ENCODE data around the gene MED22.

DNA sequence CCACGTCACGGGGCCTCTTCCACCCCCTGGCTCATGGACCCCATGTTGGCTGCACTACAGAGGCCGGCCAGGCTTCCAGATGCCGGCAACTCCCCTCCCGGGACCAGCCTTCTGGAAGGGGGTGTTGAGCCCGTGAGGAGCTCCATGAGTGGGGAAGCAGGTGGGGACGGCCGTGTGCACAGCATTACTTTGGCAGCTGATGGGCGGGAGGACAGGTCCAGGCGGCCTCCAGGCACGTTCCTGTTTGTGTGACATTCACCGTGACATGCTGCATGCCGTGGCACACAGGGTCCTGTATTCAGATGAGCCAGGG lies 43.8 kb downstream of the MED22 start:
- TF ChIP-seq, protein P1, sequence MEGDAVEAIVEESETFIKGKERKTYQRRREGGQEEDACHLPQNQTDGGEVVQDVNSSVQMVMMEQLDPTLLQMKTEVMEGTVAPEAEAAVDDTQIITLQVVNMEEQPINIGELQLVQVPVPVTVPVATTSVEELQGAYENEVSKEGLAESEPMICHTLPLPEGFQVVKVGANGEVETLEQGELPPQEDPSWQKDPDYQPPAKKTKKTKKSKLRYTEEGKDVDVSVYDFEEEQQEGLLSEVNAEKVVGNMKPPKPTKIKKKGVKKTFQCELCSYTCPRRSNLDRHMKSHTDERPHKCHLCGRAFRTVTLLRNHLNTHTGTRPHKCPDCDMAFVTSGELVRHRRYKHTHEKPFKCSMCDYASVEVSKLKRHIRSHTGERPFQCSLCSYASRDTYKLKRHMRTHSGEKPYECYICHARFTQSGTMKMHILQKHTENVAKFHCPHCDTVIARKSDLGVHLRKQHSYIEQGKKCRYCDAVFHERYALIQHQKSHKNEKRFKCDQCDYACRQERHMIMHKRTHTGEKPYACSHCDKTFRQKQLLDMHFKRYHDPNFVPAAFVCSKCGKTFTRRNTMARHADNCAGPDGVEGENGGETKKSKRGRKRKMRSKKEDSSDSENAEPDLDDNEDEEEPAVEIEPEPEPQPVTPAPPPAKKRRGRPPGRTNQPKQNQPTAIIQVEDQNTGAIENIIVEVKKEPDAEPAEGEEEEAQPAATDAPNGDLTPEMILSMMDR (IDR thresholded peaks at IDR 0.05), result no peak
- TF ChIP-seq TCF7L2 (IDR thresholded peaks at IDR 0.05; ENCODE audit: low read depth, low read length) (no peak), POLR2AphosphoS5 (IDR thresholded peaks at IDR 0.05; ENCODE audit: low read depth, low read length) (no peak), SIN3A (IDR thresholded peaks at IDR 0.05; ENCODE audit: borderline replicate concordance, insufficient read depth, low read depth, low read length) (no peak)
- TF ChIP-seq, protein P2, sequence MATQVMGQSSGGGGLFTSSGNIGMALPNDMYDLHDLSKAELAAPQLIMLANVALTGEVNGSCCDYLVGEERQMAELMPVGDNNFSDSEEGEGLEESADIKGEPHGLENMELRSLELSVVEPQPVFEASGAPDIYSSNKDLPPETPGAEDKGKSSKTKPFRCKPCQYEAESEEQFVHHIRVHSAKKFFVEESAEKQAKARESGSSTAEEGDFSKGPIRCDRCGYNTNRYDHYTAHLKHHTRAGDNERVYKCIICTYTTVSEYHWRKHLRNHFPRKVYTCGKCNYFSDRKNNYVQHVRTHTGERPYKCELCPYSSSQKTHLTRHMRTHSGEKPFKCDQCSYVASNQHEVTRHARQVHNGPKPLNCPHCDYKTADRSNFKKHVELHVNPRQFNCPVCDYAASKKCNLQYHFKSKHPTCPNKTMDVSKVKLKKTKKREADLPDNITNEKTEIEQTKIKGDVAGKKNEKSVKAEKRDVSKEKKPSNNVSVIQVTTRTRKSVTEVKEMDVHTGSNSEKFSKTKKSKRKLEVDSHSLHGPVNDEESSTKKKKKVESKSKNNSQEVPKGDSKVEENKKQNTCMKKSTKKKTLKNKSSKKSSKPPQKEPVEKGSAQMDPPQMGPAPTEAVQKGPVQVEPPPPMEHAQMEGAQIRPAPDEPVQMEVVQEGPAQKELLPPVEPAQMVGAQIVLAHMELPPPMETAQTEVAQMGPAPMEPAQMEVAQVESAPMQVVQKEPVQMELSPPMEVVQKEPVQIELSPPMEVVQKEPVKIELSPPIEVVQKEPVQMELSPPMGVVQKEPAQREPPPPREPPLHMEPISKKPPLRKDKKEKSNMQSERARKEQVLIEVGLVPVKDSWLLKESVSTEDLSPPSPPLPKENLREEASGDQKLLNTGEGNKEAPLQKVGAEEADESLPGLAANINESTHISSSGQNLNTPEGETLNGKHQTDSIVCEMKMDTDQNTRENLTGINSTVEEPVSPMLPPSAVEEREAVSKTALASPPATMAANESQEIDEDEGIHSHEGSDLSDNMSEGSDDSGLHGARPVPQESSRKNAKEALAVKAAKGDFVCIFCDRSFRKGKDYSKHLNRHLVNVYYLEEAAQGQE (IDR thresholded peaks at IDR 0.05; ENCODE audit: insufficient read depth in 1 of 2, low read depth in 2 of 2, low read length in 1 of 2), result no peak
